ENCODE data around the gene RGS6. TPM values are rescaled to one million over a fixed set of nuclear protein-coding genes. Genes with fewer than 3 reads are reported as not detected.
"Not testable (repeated sequence)": the region's sequence is repeated elsewhere in the genome, so short reads cannot be mapped to it uniquely, and the experiment has no call there.

Gene RGS6
- total RNA-seq, 1 donor from 2014 or later = 1.6 TPM

DNA sequence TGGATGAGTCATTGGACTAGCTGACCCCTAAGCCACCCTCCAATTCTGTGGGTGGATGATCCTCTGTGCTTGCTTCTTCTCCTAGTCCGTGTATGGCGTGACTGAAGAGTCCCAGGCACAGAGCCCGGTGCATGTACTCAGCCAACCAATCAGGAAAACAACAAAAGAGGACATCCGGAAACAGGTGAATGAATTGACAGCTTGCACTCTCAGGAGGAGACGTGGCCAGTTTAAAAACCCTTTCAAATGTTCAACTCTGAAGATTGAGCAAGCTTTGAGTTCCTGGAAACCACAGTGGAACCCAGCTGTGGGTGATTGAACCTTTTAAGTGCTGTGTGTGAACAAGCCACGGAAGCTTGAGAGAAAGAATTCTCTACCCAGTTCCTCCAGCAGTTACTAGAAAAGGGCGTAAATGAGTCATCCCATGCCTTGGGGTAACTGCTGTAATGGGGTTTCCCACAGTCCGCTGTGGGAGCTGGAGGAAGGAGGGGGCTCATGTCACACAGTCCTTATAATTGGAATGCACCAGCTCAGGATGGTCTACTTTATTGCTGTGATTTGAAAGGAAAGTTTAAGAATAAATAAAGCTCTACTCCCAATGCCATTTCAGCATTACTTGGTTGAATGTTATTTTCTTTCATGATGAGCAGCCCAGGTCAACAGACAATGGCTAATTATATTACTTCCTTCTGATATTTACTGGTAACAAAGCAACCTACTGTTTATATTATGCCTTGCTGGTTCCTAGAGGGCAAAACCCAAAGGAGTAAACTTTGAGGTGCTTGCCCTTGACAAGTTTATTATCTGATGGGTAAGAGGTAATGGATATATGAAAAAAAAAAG, 544.6 kb downstream of the RGS6 start:
- Mint-ChIP-seq H3K36me3 (no peaks in the 10 kb centered on the region), H3K4me1 (ENCODE audit: unreplicated experiment) (peaks cover 12% of the 10 kb centered on the region), H3K27me3 (no peaks in the 10 kb centered on the region), H3K9me3 (no peaks in the 10 kb centered on the region), H3K4me3 (no peak overlapping the region), H3K27ac (no peak overlapping the region)
- TF ChIP-seq, protein P1, sequence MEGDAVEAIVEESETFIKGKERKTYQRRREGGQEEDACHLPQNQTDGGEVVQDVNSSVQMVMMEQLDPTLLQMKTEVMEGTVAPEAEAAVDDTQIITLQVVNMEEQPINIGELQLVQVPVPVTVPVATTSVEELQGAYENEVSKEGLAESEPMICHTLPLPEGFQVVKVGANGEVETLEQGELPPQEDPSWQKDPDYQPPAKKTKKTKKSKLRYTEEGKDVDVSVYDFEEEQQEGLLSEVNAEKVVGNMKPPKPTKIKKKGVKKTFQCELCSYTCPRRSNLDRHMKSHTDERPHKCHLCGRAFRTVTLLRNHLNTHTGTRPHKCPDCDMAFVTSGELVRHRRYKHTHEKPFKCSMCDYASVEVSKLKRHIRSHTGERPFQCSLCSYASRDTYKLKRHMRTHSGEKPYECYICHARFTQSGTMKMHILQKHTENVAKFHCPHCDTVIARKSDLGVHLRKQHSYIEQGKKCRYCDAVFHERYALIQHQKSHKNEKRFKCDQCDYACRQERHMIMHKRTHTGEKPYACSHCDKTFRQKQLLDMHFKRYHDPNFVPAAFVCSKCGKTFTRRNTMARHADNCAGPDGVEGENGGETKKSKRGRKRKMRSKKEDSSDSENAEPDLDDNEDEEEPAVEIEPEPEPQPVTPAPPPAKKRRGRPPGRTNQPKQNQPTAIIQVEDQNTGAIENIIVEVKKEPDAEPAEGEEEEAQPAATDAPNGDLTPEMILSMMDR (conservative IDR thresholded peaks at IDR 0.05) = no peak
- no peak for DNase-seq (ENCODE audit: extremely low spot score, unreplicated experiment)

DNA sequence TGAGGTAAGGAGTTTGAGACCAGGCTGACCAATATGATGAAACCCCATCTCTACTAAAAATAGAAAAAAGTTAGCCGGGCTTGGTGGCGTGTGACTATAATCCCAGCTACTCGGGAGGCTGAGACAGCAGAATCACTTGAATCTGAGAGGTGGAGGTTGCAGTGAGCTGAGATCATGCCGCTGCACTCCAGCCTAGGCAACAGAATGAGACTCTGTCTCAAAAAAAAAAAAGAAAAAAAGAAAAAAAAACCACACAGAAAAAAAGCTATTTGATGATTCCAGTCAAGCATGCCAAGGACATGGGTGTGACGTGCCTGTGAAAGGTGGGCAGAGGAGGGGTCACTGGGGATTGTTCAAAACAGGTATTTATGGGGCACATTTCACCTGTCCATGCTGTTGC, 545.3 kb downstream of the RGS6 start:
- H3K4me3 Mint-ChIP-seq, H3K9me3 Mint-ChIP-seq: not testable (repeated sequence)
- peaks cover 12% of the 10 kb centered on the region for H3K4me1 Mint-ChIP-seq (ENCODE audit: unreplicated experiment)

DNA sequence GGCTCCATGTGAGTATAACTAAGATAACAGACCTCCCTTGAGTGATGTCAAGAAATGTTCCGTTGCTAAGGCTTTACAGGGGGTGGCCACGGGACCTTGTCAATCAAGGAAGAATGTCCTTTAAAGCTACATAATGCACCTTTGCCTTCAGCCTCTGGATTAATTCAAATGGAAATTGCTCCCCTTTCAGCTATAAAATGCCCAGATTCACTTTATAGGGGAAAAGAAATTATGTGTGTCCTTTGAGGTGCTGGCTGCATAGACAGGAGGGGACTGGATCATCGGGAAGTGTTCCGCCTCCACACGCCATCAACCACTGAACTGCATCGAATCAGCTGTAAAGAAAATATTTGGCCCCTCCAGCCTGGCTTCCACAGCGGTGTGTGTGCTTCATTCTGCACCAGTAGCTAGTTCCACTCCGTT, 546.3 kb downstream of the RGS6 start:
- Mint-ChIP-seq H3K4me3 (no peak overlapping the region), H3K36me3 (no peaks in the 10 kb centered on the region), H3K9me3 (no peaks in the 10 kb centered on the region), H3K4me1 (ENCODE audit: unreplicated experiment) (peaks cover 12% of the 10 kb centered on the region), H3K27ac (no peak overlapping the region), H3K27me3 (no peaks in the 10 kb centered on the region)
- no peak for DNase-seq (ENCODE audit: extremely low spot score, unreplicated experiment)
- TF ChIP-seq, protein P1 (conservative IDR thresholded peaks at IDR 0.05) = no peak

More for the DNA sequence above, 545.3 kb downstream of the RGS6 start:
- not testable (repeated sequence) for H3K27ac Mint-ChIP-seq; H3K27me3 Mint-ChIP-seq; DNase-seq (ENCODE audit: extremely low spot score, unreplicated experiment); H3K36me3 Mint-ChIP-seq

DNA sequence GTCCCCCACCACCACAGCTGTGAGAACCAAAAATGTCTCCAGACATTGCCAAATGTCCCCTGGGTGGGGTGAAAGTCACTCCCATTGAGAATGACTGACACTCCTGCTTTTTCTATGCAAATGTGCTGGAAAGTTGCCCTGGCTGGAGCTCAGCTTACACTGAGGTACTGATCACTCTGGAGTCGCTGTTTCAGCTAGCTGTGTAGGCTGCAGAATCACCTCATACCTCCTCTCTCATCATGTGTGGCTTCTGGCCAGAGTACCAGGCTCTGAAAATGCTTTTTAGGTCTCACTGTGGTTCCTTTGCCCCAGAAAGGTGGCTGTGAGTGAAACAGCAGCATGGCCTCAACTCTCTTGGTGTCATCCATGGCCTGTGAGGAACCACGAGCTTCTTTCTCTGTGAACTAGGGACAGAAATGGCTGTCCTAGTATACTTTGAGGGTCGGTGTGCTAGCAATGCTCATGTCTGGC, 547.3 kb downstream of the RGS6 start:
- no peak for DNase-seq (ENCODE audit: extremely low spot score, unreplicated experiment)
- TF ChIP-seq, protein P1 (conservative IDR thresholded peaks at IDR 0.05) = no peak
- Mint-ChIP-seq H3K9me3 (no peaks in the 10 kb centered on the region), H3K27me3 (no peaks in the 10 kb centered on the region), H3K4me1 (ENCODE audit: unreplicated experiment) (peaks cover 12% of the 10 kb centered on the region), H3K36me3 (no peaks in the 10 kb centered on the region), H3K27ac (no peak overlapping the region), H3K4me3 (no peak overlapping the region)

DNA sequence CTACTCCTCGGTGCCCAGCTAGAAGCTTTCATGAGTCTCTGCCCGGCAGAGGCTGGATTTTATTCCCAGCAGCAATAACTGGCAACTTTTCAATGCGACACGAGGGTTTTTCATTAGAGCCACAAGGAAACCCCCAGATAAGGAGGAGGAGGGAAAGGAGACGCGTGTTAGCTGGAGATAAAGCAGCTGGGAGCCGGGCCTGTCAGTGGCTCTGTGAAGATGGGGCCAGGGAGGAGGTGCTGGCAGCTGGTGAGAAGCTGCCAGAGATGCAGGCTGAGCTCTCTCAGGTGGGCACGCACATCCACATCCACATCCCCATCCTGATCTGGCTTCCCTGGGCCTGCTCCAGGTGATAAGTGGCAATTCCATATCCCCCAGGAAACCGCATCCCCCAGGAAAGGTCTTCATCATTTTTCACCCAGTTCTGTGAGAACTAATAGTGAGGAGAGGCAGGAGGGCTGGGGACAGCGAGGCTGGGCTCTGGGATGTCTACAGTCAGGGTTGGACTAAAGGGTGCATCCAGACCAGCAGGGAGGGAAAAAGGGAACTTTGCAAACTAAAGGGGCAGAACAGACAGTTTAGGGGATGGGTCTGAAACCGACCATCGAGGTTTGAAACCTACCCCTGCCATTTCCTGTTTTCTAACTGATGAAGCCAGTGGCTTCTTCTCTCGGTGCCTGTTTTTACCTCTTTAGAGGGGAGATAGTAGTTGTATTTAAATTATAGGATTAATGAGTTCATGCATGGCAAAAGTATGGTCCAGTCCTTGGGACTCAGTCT, 548.4 kb downstream of the RGS6 start:
- TF ChIP-seq, protein P1 (conservative IDR thresholded peaks at IDR 0.05) = no peak
- Mint-ChIP-seq H3K27ac (no peak overlapping the region), H3K27me3 (no peaks in the 10 kb centered on the region), H3K4me3 (no peak overlapping the region), H3K9me3 (no peaks in the 10 kb centered on the region), H3K4me1 (ENCODE audit: unreplicated experiment) (peaks cover 12% of the 10 kb centered on the region), H3K36me3 (no peaks in the 10 kb centered on the region)
- DNase-seq (ENCODE audit: extremely low spot score, unreplicated experiment) = no peak

DNA sequence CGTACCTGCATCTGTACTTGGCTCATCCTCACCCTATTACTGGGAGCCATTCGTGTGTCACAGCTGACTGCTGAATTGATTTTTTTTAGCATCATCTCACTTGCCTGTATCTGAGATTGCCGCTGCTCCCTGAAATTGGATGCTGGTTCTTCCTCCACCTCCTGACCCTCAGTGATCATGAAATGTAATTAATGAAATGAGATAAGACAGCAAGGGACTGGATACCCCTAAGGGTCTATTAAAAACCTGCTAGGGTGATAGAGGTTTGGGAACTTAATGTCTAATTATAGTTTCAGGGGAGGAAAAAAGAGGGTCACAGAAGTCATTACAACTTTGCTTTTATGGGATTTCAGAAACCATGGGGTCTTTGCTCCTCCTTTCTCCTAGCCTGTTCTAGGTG, 551.1 kb downstream of the RGS6 start:
- TF ChIP-seq, protein P1 (conservative IDR thresholded peaks at IDR 0.05) = no peak

More for the DNA sequence above, 551.1 kb downstream of the RGS6 start:
- DNase-seq (ENCODE audit: extremely low spot score, unreplicated experiment) = no peak
- peaks cover 7% of the 10 kb centered on the region for H3K9me3 Mint-ChIP-seq
- peaks cover 12% of the 10 kb centered on the region for H3K4me1 Mint-ChIP-seq (ENCODE audit: unreplicated experiment)
- H3K4me3 Mint-ChIP-seq = no peak overlapping the region
- no peak overlapping the region for H3K27ac Mint-ChIP-seq
- H3K27me3 Mint-ChIP-seq = peaks cover 5% of the 10 kb centered on the region
- H3K36me3 Mint-ChIP-seq = no peaks in the 10 kb centered on the region
